Type B pancreatic cell (in vitro differentiated cells): ENCODE results near the gene ALK. TPM values are rescaled to one million over a fixed set of nuclear protein-coding genes. Genes with fewer than 3 reads are reported as not detected.

Experiments used
- DNase-seq: peaks from one replicate; pipeline ENCODE4 v3.0.0; 2021; ENCODE audit warnings: mixed read lengths; ENCODE audit not compliant: unreplicated experiment; ENCODE audit errors: extremely low spot score
- H3K27ac Mint-ChIP-seq: 2 replicates; pipeline ENCODE4 v1.8.0; 2021; ENCODE audit warnings: mild to moderate bottlenecking, mixed read lengths
- H3K27me3 Mint-ChIP-seq: 2 replicates; pipeline ENCODE4 v1.8.0; 2021; ENCODE audit warnings: mixed read lengths
- H3K36me3 Mint-ChIP-seq: 2 replicates; pipeline ENCODE4 v1.8.0; 2021; ENCODE audit warnings: mixed read lengths
- H3K4me1 Mint-ChIP-seq: one replicate; pipeline ENCODE4 v1.8.0; 2021; ENCODE audit warnings: mixed read lengths; ENCODE audit not compliant: unreplicated experiment
- H3K4me3 Mint-ChIP-seq: 2 replicates; pipeline ENCODE4 v1.8.0; 2021; ENCODE audit warnings: mild to moderate bottlenecking, mixed read lengths
- H3K9me3 Mint-ChIP-seq: 2 replicates; pipeline ENCODE4 v1.8.0; 2021; ENCODE audit warnings: mixed read lengths
- CTCF ChIP-seq: fragments of 200-600 bp; sonication (generic); conservative IDR thresholded peaks from 2 replicates; pipeline ENCODE4 v1.5.0; 2021; ENCODE audit warnings: antibody characterized with exemption, mild to moderate bottlenecking
- total RNA-seq: library from RNA; stranded (reverse); gene quantifications from 2 replicates; pipeline ENCODE4 v1.2.1, GENCODE V29; 2021; ENCODE audit warnings: low replicate concordance

The ALK gene
- total RNA-seq, 1 donor from 2014 or later, result 7.7 TPM

GRCh38 chr2:29703336-29703735 lies 218.1 kb downstream of the ALK start:
- Mint-ChIP-seq H3K9me3 (no peaks in the 10 kb centered on the region), H3K36me3 (peaks cover 6% of the 10 kb centered on the region), H3K4me1 (peaks cover 15% of the 10 kb centered on the region), H3K27ac (no peak overlapping the region), H3K4me3 (no peak overlapping the region), H3K27me3 (no peaks in the 10 kb centered on the region)
- no peak for DNase-seq
- no peak for TF ChIP-seq CTCF

GRCh38 chr2:29702276-29702675 lies 219.1 kb downstream of the ALK start:
- Mint-ChIP-seq H3K27ac (no peak overlapping the region), H3K9me3 (no peaks in the 10 kb centered on the region), H3K4me1 (peaks cover 14% of the 10 kb centered on the region), H3K27me3 (no peaks in the 10 kb centered on the region), H3K4me3 (no peak overlapping the region), H3K36me3 (peaks cover 6% of the 10 kb centered on the region)
- no peak for DNase-seq
- TF ChIP-seq CTCF, result no peak

GRCh38 chr2:29700560-29700959 lies 220.8 kb downstream of the ALK start:
- Mint-ChIP-seq H3K4me1 (peaks cover 2% of the 10 kb centered on the region), H3K9me3 (no peaks in the 10 kb centered on the region), H3K4me3 (no peak overlapping the region), H3K36me3 (no peaks in the 10 kb centered on the region), H3K27me3 (no peaks in the 10 kb centered on the region), H3K27ac (no peak overlapping the region)
- DNase-seq, result no peak
- no peak for TF ChIP-seq CTCF

GRCh38 chr2:29699045-29699444 lies 222.3 kb downstream of the ALK start:
- no peak for DNase-seq
- Mint-ChIP-seq H3K36me3 (peaks cover 7% of the 10 kb centered on the region), H3K9me3 (no peaks in the 10 kb centered on the region), H3K4me3 (no peak overlapping the region), H3K4me1 (no peaks in the 10 kb centered on the region), H3K27me3 (no peaks in the 10 kb centered on the region), H3K27ac (no peak overlapping the region)
- no peak for TF ChIP-seq CTCF

GRCh38 chr2:29698216-29698615 lies 223.2 kb downstream of the ALK start:
- Mint-ChIP-seq H3K27ac (no peak overlapping the region), H3K9me3 (no peaks in the 10 kb centered on the region), H3K27me3 (no peaks in the 10 kb centered on the region), H3K36me3 (peaks cover 8% of the 10 kb centered on the region), H3K4me1 (no peaks in the 10 kb centered on the region), H3K4me3 (no peak overlapping the region)
- no peak for DNase-seq
- no peak for TF ChIP-seq CTCF

- H3K9me3 Mint-ChIP-seq, result peaks cover 5% of the 10 kb centered on the region
- TF ChIP-seq CTCF, result no peak
- DNase-seq, result no peak
- no peaks in the 10 kb centered on the region for H3K4me1 Mint-ChIP-seq
- H3K4me3 Mint-ChIP-seq, result no peak overlapping the region
- no peaks in the 10 kb centered on the region for H3K27me3 Mint-ChIP-seq
- no peak overlapping the region for H3K27ac Mint-ChIP-seq
- H3K36me3 Mint-ChIP-seq, result peaks cover 13% of the 10 kb centered on the region
Measured at GRCh38 chr2:29697715-29698114, 223.7 kb downstream of the ALK start.
